NK-92 treated with Interleukin-12 subunit alpha and Interleukin-12 subunit beta, amount 100 ng/mL, for 24 hours (cell line): ENCODE data around the gene CCL7.

Experiments
- DNase-seq: peaks from one replicate; lab custom pipeline; 2025; lab: John Stamatoyannopoulos, UW

Gene CCL7

DNA sequence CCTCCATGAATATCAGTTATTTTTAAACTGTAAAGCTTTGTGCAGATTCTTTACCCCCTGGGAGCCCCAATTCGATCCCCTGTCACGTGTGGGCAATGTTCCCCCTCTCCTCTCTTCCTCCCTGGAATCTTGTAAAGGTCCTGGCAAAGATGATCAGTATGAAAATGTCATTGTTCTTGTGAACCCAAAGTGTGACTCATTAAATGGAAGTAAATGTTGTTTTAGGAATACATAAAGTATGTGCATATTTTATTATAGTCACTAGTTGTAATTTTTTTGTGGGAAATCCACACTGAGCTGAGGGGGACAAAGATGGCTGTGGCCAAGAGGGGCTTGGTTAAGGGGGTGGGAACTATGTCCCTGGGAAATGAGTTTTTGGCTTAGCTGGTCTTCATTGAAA is 17.9 kb downstream of the CCL7 start:
- DNase-seq: no peak

DNA sequence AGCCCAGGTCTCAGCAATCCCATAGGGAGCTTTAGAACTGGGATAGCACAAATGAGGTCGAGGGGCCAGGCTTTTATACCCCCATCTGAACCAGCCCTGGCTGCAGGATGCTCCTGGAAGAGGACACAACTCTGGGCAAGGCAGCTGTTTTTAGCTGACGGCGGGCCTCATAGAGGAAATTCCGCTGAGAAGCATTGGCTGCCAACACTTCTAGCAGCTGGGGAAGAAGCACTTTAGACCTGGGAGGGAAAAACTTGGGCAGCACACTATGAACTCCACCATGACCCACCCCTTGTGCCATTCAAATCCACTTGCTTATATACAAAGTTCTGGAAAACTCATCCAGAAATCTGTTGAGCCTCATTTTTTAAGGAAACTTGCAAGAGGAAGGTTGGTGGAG is 20.6 kb downstream of the CCL7 start:
- no peak for DNase-seq

DNA sequence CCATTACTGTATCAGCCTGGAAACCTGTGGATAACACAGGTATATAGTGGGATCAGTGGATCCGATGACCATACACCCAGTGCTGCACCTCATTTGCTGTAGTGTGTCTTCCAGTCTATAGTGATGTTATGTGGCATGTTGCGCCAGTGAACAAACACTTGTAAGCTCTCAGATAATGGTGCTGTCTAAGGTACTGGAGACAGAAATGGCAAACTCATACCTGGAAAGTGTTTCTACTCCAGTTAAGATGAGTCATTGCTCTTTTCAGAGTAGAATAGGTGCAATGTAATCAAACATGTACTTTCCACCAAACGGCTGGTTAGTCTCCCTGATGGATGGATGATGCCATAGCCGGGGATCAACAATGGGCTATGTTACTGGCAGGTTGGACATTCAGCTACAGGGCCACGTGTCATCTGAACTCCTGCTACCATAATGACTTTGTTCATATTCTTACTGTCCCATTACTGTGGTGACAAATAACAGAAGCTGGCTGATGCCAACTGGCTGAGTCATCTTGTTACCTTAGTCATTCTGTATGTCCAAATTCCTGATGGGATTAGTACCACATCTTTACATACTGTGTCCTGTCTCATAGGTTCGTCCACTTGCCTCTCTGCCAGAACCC is 21.8 kb downstream of the CCL7 start:
- no peak for DNase-seq

DNA sequence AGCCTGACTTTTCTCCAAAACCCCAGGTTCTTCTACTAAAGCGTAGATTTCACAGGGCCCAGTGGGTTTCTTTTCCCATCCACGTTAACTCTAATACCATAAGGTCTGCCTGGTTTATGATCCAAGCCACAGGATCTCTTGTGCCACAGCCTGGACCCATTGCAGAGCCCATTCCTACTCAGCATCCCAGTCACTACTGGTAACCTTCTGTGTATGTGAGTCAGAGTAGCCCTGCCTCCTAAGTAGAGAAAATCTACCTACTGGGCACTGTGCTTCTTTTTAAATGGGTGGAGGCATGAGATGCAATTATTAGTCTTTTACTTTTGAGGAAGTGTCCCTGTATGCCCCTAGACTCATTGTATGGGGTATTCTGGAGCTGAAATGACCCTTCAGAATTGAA is 29.0 kb downstream of the CCL7 start:
- DNase-seq: no peak

DNA sequence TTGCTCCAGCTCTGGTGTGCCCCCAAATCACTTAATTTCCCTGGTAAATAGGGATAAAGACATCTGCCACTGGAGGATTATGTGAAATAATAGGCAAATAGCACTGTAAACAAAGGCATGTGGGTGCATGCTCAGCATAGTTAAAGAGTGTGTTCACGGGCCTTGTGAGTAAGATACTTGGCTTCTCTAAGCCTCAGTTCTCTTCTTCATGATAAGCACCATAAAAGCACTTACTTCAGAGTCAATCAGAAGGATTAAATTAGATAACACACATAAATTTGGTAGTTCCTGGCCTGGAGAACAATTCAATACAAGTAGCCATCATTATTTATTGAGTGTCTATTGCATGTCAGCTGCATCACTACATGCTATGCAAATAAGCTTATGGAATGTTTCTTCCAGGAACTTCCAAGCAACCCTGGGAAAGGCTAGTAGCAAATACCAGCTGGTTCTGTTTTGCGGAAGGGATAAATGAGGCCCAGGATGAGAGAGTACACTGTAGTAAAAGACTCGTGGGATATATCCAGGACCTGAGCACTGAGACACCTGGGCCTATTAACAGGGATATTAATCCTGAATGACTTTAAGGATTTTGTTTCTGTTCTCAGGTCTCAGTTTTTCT is 30.0 kb downstream of the CCL7 start:
- DNase-seq: no peak

DNA sequence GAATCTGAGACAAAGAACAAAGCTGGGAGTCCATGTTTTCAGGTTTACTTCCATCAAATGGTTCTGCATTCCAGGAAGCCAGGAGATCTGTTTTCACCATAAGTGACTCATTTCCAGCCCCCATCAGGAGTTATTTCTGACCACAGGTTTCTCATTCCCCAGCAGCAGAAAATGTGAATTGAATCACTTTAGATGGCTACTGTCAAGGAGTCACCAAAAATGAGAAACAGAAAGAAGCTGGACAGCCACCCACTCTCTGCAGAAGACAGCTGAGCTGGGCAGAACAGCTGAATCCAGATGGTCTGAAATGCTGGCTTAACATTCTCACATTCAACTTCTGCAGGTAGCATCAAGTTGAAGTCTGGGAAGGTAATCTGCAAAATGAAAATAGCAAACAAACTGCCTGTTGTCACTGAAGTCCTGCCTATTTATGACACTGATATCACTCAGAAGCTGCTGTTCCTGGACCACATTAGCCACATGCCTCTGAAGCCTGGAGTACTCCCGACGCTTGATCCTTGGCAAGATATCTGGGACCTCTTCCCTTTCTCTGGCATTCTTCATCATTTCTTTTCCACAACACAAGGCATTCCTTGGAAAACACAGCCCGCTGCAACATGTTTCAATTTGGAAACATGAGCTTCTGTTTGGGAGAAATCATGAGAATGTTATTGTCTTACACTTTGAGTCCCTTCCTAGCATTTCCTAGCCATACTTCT is 30.8 kb downstream of the CCL7 start:
- DNase-seq: no peak

DNA sequence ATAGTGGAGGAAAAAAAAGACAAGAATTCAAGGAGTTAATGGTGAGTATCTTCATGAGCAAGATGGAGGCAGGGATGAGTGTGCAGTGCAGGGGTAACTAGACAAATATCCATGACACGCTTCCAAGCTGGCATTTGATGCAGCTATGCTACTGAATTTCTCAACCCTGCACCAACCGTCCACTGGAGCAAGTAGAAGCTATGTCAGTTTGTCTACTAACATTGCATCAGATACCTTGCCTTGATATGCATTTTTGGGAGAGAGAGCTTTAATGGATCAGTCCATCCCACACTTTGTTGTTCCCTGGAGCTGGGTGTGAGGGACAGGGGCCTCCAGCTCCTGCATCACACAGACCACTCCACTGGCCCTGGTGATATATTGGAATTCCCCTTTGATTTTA is 32.0 kb downstream of the CCL7 start:
- DNase-seq: no peak

DNA sequence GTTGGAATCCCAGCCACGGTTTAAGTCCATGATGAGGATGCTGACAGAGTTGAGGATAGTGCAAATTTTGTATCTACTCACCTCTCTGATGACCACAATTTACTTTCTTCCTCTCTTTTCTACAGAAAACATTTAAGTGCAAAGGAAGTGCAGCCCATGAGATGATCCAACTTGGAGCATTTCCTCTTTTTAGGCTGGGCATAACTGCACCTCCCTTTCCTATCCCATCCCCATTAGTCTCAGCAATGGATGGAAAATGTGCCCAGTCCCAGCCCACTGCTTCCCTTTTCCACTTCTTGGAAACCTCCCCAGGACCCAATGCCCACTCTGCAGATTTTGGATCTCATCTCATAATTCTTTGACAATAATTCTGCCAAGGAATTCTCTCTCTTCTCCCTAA is 32.6 kb downstream of the CCL7 start:
- DNase-seq: no peak

DNA sequence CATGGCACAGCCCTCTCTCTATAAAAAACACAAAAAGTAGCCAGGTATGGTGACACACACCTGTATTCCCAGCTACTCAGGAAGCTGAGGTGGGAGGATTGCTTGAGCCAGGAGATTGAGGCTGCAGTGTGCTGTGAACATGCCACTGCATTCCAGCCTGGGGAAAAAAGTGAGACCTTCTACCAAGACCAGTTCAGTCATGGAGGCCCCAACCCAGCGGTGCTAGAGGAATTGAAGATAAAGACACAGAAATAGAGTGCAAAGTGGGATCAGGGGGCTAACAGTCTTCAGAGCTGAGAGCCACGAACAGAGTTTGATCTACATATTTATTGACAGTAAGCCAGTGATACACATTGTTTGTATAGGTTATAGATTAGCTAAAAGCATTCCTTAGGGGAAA is 33.6 kb downstream of the CCL7 start:
- DNase-seq: no peak

DNA sequence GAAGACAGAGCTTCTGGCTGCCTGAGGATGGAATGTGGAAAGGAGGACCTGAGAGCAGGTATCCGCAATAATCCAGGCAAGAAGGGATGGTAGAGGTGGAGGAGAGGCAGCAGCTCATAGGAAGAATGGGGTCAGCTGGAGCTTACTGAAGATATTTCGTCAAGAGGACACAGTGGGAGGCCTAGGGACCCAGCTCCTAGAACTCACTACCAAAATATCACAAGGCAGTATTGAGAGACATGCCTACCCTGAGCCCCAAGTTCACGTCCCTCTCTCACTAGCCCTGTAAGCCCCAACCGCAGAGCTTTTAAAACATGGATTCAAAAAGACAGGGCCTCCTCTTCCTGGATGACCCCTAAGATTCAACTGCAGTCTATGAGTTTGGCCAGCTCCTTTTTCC is 35.0 kb downstream of the CCL7 start:
- no peak for DNase-seq

DNA sequence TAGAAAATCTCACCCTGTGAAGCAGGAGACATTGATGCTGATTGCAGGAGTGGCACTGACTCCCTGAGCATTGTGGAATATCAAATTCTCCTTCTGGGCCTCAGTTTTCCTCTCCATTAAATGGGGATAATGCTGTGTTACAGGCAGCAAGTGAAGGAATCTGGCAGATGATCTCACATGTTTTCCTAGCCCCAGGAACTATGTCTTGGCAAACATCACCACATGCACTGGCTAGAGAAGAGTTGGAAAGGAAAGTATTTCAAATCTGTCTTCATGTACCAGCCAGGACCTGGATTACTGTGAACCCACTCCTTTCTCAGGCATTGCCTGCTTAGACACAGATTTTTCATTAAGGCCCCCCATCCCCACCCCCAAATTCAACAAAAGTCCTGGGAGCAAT is 35.6 kb downstream of the CCL7 start:
- no peak for DNase-seq

DNA sequence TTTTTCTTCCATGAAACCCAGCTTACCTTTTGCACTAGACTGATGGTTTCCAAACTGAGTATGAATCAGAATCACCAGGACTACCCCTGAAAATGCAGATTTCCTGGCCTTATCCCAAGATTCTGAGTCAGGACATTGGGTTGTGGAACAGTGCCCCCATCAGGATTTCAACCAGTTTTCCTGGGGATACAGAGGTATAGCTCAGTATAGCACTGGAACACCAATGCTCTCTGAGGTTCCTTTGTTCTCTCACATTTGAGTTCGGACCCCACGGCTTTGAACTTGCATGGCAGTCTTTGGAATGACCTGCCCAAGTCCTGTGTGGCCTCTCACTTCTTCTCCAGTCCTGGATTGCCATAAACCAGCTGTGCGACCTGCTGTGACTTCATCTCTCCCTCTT is 36.4 kb downstream of the CCL7 start:
- DNase-seq: no peak

DNA sequence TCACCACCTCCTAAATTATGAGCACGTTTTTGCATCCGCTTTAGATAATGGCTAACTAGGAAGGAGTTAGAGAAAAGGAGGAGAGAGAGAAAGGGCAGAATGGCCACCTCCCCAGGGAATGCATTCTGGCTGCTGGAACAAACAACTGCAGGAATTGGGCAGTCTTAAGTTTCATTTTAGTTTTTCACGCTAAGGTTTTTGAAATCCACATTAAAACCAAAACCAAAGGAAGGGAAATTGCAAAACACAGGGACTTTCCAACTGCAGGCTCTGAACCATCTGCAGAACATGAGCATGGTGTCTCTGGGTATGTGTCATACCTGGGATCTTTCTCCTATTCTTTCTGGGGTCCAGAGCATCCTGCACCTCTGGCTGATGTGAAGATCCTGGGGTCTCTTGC is 37.1 kb downstream of the CCL7 start:
- DNase-seq: no peak

DNA sequence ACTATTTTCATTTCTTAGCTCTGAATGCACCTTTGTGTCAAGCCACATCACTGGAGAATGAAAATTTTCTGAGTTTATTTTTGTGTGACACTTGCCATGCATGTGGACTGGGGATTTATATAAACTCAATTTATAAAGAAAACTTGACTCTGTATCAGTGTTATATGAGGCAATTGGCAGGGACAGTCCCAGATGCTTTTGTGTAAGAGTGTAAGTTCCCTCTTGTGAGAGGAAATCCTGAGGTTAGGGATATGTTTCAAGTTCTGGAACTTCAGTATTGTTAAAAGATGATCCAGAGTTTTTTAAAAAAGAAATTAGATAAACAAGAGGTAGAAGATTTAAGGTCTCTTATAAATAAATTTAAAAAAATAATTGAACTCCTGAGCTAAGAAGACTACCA is 38.4 kb downstream of the CCL7 start:
- DNase-seq: no peak

DNA sequence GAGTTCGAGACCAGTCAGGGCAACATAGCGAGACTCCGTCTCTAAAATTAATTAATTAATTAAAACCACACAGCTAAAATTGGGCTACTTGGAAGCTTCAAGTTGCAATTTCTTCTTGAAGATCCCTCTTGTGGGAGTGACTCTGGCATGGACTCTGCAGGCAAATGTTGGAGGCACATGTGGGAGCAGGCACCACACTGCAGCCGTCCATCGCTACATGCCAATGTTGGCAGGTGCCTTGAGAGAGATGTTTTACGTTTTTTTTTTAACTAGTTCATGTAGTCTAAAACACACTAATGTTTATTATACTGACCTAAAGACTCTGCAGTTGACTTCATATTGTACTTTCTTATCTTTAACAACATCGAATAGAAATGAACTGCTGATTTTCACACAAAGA is 41.3 kb downstream of the CCL7 start:
- DNase-seq: no peak

DNA sequence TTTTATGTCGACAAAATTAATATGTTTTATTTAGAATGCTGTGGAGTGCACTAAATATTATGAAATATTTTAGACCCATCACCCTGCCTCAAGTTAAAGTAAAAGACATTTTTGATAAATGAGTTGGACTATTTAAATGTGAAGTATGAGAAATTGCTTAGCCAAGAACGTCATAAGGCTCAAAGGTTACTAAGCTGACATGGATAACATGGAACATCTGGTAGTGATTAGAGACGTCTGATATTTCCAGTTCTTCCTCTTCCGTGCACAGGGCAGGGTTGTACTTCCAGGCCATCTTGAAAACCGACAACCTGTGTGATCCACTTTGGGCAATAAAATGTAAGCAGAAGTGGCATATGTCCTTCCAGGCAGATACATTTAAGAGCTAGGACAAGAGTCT is 42.1 kb downstream of the CCL7 start:
- DNase-seq: no peak

DNA sequence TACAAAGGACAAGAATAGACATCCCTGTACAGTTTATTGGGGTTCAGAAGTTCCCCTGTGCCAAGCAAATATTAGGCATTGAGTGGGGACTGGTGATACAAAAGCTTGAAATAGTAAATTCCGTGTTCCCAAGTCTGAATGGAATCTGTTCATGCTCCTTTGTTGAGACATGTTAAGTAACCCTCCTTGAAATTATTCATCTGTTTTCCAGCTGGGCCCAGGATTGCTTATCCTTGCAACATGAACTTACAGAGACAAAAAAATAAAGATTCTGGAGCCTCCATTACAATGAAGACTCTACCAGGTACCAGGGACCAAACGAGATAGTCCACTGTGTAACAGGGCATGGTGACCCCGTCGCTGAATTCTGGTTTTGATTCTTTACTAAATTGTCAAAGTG is 43.1 kb downstream of the CCL7 start:
- DNase-seq: no peak

DNA sequence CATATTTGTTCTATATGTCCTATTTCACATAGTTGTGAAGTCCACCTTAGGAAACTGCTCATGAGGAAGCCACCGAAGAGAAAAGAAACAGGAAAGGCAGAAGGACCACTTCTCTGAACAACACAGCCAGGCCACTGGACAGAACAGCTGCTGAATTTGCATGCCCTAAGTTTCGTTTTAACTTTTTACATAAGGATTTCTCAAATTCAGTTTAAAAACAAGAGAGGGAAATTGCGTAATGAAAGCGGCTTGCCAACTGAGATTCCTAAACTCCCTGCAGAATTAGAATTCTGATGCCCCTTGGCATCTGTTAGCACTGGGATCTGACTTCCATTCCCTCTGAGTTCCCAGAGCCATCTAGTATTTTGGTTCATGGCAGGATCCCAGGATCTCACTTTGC is 44.3 kb downstream of the CCL7 start:
- no peak for DNase-seq

DNA sequence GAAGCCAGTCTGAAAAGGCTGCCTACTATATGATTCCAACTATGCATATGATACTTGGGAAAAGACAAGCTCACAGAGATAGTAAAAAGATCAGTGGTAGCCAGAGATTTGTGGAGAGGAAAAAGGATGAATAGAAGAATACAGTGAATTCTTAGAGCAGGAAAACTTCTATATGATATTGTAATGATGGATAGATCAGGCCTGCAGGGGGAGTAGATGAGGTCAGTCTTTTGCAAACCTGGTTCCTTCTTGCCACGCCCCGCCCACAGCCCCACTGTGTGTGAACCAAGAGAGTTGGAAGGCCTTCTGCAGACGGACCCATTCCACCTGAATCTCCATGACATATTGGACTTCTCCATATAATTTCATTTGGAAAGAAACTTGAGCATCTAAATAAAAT is 48.5 kb downstream of the CCL7 start:
- DNase-seq: peak; percentile 6

DNA sequence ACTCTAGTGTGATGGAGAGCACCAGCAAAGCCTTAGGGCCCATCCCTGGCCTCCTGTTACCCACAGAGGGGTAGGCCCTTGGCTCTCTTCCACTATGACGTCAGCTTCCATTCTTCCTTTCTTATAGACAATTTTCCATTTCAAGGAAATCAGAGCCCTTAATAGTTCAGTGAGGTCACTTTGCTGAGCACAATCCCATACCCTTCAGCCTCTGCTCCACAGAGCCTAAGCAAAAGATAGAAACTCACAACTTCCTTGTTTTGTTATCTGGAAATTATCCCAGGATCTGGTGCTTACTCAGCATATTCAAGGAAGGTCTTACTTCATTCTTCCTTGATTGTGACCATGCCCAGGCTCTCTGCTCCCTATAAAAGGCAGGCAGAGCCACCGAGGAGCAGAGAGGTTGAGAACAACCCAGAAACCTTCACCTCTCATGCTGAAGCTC is 49.0 kb downstream of the CCL7 start, which contains the start of gene CCL8:
Gene CCL8, plus strand, starts transcription at position 397 of the 445 bp plus-strand sequence. CDS start 67 bp downstream, outside the sequence.
- no peak for DNase-seq
